Heart left ventricle (tissue), 13 donors: Measurements from ENCODE around the gene SFSWAP.
"Not testable (repeated sequence)": the region's sequence is repeated elsewhere in the genome, so short reads cannot be mapped to it uniquely, and the experiment has no call there.

ENCODE experiments used
- POLR2A ChIP-seq, 2 donors: fragments of 450-650 bp; IDR thresholded peaks; one replicate each; pipeline ENCODE4 v1.6.1; 2017; ENCODE audit warnings: antibody characterized with exemption in 2 of 2, mild to moderate bottlenecking in 2 of 2, moderate library complexity in 2 of 2
- TF ChIP-seq, protein P1 (sequence below), 12 donors: fragments of 200-600 bp; sonication (generic) in 4 of 12; IDR thresholded peaks; one replicate each; pipeline versions ENCODE4 v1.5.0 to v1.8.0; 2018 to 2022; ENCODE audit warnings: antibody characterized with exemption in 12 of 12, mild to moderate bottlenecking in 5 of 12
- donor health status: ischemic (EF 13 %, LVEDD 7.1; RV severe dilation, severe dysfunction).
- donor health status: DM: no; HTN: yes; CAD: no.
- donor health status: DM: no; HTN: no; CAD: no.
- donor health status: ischemic (EF 25% LVEDD 6.9; RV normal size, moderate dysfunction).
- donor health status: ischemic (EF 25% LVEDD 5.7; RV mildly dilated, moderate dysfunction).
- donor health status: ischemic (EF 35%, LVEDD 5.7; RV mildly dilated, moderate dysfunction).
- donor health status: nonischemic (EF 11% LVEDD 7.7; RV severe dilation, severe dysfunction).
- donor health status: DM: yes; HTN: yes; CAD: no.
- donor health status: PGD.
- donor health status: ischemic (EF 29% LVEDD 5.4; RV normal size, mild dysfunction).
- donor health status: nonischemic (EF 23%, LVEDD 6.1; RV moderate dilation, normal function).

DNA sequence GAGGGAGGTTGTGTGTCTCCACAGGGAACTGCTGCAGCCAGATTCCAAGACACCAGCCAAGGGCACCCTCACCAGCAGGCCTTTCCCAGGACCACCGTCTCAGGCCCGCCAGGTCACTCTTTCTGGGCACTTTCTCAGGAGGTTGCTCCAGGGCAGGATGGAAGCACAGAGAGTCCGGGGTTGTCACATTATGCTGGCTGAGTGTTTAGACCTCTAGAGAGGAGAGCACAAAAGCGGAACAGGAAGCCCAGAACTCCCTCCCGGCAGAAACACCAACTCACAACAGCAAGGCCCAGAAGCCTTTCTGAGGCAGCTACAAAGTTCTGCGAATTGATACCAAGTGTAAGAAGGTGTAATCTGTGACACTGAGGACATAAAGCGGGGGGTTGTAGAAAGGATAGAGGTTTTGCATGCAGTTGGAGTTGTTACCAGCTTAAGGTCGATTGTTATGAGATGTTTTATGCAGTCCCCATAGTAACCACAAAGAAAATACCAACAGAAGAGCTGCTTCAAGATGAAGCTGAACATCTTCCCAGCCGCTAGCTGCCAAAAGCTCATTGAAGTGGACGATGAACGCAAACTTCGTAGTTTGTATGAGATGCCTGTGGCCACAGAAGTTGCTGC lies 43.8 kb upstream of the SFSWAP start:
- TF ChIP-seq, protein P1, sequence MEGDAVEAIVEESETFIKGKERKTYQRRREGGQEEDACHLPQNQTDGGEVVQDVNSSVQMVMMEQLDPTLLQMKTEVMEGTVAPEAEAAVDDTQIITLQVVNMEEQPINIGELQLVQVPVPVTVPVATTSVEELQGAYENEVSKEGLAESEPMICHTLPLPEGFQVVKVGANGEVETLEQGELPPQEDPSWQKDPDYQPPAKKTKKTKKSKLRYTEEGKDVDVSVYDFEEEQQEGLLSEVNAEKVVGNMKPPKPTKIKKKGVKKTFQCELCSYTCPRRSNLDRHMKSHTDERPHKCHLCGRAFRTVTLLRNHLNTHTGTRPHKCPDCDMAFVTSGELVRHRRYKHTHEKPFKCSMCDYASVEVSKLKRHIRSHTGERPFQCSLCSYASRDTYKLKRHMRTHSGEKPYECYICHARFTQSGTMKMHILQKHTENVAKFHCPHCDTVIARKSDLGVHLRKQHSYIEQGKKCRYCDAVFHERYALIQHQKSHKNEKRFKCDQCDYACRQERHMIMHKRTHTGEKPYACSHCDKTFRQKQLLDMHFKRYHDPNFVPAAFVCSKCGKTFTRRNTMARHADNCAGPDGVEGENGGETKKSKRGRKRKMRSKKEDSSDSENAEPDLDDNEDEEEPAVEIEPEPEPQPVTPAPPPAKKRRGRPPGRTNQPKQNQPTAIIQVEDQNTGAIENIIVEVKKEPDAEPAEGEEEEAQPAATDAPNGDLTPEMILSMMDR (IDR thresholded peaks at IDR 0.05), result not testable (repeated sequence)
- TF ChIP-seq POLR2A (IDR thresholded peaks at IDR 0.05), result not testable (repeated sequence)
